A172 (cell line): ENCODE measurements around the gene ITGA3. TPM values are rescaled to one million over a fixed set of nuclear protein-coding genes. Genes with fewer than 3 reads are reported as not detected.

Source experiments
- DNase-seq: peaks from one replicate; pipeline ENCODE4 v3.0.0-alpha.2; 2015; ENCODE audit warnings: low spot score
- total RNA-seq: library from RNA; depleted of rRNA; stranded (reverse); fragments of >200 nt; shearing (Covaris generic); gene quantifications from 2 replicates; pipeline ENCODE4 v1.2.3, GENCODE V29; 2014

ITGA3 gene
- total RNA-seq, 1 experiment from 2014 or later, result 839 TPM

DNA sequence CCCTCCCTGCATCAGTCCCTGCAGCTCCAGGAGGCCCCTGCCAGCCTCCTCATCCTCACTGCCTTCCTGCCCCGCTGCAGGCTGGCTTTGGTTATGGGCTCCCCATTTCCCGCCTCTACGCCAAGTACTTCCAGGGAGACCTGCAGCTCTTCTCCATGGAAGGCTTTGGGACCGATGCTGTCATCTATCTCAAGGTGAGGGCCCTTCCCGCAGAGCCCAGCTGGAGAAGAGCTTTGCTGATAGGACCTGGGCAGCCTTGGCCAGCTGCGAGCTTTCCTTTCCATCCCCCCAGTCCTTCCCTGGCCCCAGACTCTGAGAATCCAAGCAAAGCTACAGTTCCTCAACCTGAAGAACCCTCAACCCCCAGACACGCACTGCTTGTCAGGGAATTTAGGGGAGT, 53.3 kb downstream of the ITGA3 start:
- DNase-seq, result no peak

DNA sequence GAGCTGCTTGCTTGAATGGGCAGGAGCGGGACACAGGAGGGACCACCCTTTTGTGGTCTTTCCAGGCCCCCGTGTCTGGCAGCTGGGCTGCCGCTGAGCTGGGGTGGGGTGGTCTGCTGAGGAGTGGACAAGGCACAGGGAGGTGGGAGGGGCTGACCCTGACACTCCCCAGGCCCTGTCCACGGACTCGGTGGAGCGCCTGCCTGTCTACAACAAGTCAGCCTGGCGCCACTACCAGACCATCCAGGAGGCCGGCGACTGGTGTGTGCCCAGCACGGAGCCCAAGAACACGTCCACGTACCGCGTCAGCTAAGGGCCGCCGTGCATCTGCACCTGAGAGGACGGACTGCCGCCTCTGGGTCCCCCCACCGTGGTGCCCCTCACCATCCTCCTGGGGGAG, 53.9 kb downstream of the ITGA3 start:
- no peak for DNase-seq

DNA sequence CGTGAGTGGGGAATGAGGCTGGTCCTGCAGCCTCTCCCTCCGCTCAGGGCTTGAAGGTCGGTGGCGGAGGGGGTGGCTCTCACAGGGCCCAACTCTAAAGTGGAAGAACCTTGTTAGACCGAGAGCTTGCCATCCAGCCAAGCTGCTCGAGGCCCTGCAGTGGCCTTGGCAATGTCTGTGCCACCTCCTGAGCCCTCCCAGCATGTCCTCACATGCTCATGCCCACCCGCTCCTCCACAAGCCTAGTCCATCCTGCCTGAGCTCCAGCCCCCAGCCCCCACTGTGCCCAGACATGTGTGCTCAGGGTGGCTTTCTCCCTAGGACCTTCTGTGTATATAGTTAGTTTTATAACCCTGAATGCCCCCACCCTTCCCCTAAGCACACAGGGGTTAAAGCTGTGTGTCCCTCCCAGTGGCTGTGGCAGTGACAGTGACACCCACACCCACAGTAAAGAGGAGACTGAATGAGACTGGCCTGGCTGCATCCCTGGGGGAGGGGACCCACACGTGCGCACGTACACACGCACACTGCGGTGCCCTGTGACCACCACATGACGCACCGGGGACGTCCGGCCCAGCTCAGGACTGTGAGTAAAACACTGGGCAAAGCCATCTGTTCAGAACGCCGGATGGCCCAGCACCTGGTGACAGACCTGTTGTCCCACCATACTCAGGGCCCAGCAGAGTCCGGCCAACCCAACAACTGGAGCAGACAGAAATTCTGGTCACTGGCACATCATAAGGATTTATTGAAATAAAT, 54.9 kb downstream of the ITGA3 start:
- no peak for DNase-seq

DNA sequence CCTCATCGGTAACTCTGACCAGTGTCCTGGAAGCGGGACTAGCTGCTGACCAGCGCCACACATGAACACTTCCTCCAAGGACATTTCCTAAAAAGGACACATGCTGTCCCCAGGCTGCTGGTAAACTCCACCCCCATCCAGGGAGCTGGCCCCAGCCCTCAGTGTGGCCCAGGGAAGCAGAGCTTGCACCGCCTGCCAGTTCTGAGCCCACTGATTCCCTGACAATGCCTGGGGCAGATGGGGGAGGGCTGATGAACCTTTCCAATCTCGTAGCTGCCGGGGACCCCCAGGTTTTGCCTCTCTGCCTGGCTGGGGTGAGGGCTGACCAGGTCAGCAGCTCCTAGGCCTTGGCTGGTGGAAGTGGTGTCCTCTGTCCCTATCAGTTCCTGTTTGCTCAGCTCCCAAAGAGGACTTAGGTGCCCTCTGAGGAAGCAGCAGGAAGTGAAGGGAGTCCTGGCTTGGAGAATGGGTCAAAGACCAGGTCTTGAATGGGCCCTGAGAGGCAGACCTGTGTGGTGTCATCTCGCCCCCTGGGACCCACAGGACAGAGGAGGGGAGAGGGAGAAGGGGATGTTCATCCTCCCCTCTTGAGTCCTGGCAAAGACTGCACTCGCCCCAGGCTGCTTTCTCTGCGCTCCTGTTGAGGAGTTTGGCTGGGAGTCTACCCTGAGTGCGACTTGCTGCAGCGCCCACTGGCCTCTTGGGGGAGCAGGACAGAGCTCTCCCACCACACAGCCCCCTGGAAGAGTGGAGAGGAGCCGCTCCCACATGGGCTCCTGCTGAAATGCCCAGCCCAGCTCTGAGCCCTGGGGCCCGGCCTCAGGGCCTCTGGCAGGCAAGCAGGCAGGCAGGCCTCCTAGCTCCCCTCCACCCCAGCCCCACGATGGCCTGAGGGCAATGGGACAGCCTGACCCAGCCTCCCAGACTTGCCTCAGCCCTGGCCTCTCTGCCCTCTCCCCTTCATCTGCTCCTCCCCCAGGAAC, 56.1 kb downstream of the ITGA3 start:
- DNase-seq, result no peak

DNA sequence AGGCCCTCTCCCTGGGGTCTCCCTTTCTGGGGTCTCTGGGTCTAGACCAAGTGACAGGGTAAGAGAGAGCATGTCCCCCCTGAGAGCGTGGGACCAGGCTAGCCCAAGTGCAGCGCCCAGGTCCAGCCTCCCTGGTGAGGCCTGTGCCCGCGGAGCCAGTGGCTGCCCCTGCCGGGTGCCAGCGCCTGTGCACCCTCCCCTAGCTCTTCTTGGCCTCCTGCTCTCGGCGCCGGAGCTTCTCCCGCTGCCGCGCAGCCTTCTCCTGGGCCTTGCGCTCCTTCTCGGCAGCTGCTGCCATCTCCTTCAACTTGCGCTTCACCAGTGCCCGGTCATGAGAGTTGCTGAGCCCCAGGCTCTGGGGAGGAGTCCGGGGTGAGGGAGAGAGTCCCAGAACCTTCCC, 56.8 kb downstream of the ITGA3 start:
- no peak for DNase-seq

DNA sequence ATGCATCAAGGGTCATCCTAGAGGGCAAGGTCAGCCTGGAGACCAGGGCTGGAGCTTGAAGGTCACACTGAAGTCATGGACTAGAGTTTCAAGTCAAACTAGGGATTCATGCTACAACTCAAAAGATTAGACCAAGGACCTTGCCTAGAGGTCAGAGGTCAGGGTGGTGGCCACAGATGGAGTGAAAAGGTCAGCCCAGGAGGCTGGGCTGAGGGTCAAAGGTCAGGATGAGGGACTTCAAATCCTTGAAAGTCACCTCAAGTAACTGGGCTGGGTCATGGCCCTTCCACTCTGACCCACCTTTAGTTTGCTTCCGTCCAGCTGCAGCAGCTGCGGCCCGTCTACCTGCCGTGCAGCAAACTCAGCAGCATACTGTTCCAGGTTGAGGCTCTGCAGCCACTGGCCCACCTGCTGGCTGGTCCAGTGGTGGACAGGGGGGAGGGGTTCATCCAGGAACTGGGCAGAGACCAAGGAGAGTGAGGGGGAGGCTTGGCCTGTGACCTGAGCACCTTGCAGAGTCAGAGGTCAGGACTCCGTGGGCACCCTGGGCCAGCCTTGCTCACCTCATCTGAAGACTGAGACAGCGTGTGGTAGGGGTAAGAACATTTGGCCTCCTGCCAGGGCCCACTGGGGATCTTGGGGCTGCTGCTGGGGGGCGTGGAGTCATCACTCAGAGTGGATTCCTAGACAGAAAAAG, 57.9 kb downstream of the ITGA3 start:
- no peak for DNase-seq

DNA sequence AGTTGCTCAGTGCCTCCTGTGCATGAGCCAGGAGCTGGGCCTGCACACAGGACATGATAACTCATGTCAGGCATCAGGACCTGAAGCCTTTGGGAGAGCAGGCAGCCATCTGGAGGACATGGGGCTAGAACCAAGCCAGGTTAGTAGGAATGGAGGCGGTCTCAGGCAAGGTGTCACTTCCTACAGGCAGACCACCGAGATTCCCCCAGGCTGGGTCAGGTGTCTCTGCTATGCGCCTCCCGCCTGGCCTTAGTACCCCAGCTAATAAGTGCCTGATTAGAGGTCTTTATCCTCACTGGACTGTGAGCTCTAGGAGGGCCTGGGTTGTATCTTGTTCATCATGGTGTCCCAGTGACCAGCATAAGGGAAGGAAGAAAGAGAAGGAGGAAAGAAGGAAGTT, 58.5 kb downstream of the ITGA3 start:
- DNase-seq, result no peak

DNA sequence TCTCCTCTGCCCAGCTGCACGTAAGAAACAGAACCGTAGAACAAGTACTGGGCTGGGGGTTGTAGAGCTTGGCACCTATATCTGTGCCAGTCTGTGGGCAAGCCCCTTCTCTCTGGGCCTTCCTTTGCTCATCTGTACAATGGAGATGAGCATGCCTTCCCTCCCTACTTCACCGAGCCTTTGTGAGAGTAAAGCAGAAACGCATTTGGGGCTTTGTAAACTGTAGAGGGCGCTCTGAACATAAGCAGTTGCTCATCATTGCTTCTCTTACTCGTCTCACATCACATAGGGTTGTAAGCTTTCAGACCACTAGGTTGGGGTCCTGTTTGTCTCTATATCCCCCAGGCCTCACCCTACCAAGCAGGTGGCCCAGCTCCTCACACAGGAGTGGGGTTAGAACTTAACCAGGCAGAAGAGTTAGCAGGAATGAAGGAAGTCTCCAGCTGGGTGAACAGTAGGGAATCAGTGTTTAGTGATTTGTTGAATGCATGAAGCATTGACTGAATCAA, 59.0 kb downstream of the ITGA3 start:
- peak; percentile 64 for DNase-seq

DNA sequence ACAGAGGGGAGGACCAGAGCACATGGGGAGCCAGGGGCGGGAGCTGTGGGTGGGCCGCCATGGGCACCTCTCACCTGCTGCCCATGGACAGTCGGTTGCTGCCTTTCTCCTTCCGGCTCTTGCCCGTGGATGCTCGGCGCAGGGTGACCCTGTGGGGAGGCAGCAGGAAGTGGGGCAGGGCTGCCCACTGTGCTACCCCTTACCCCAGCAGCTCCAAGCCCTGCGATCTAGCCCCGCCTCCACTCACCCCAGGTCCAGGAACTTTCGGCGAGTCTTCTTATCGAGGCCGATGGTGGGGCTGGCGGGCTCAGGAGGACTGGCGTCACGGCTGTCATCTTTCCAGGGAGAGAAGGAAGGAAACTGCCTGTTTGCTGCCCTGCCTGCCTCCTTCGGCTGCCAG, 59.8 kb downstream of the ITGA3 start:
- DNase-seq, result no peak

DNA sequence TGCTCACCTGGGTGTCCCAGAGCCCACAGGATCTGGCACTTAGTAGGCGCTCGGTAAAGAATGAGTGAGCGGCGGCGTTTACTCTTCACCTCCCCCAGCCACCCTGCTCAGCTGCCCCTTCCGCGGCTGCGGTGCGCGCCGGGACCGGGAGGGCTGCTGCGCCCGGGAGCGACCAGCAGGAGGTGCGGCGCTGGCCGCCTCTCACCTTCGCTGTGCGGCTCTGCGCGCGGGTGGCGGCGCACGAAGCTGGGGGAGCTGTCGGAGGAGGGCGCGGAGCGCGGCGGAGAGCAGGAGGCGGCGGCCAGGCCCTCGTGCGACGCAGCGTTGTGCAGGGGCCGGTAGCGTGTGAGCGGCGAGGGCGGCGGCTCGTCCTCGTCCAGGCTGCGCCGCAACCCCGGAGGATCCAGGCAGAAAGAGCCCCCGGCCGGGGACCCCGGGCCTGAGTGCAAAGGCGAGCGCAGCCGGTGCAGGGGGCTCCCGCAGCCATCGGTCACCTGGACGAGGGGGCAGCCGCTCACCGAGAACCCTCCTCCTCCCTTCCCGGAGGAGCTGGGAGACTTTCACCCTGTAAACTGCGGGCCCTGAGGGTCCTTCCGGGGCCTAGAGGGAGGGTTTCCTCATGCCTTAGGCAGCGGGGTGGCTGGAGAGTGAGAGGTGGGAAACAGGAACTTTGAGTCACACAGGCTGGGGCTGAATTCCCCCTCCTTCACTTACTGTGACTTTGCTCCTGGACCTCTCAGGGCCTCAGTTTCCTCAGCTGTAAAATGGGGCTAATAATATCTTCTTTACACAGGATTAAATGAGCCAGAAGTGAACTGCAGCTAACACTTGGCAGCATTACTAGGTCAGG, 61.5 kb downstream of the ITGA3 start:
- DNase-seq, result no peak

DNA sequence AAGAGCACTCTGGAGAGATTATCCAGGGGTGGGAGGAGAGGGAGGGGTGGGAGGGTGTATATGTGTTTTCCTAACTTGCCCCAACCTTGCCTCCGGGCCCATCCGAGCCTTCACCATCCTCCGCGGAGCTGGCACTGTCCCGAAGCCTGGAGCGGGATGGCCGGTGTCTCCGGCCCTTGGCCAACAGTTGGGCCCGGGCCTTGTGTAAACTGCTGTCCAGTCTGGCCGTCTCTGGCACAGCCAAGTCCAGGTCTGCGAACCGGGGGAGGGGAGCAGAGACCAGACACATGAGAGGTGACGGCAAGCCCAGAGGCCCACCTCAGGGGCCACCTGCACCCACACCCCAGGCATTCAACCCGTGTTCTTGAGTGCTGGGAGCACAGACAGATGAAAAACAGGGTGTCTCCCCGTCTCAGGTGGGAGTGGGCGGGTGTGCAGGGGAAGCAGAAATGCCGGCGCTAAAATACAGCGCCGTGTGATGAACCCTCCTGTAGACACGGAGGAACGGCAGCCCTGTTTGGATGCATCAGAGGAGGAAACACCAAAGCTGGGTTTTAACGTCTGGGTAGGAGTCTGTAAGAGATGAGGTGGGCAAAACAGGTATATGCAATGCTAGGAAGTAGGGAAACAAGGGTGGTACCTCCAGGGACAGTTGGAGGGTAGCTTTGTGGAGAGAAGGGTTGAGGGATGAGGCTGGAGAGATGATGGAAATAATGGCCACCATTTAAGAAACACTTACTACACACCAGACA, 62.3 kb downstream of the ITGA3 start:
- DNase-seq, result no peak

DNA sequence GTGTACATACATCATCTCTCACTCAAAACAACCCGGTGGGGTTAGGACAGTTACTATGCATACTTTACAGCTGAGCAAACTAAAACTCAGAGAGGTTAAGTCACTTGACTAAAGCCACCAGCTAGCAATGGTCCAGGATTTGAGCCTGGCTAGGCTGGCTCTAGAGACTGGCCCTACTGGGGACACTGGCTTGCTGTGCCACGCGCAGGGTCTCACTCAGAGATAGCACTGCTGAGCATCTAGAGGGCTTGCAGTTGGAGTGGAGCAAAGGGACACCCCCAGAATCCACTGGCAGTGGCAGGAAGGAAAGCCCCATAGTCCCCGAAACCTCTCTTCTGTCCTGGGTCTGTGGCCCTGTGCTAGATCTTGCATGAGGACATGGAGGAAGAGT, 62.9 kb downstream of the ITGA3 start:
- no peak for DNase-seq

DNA sequence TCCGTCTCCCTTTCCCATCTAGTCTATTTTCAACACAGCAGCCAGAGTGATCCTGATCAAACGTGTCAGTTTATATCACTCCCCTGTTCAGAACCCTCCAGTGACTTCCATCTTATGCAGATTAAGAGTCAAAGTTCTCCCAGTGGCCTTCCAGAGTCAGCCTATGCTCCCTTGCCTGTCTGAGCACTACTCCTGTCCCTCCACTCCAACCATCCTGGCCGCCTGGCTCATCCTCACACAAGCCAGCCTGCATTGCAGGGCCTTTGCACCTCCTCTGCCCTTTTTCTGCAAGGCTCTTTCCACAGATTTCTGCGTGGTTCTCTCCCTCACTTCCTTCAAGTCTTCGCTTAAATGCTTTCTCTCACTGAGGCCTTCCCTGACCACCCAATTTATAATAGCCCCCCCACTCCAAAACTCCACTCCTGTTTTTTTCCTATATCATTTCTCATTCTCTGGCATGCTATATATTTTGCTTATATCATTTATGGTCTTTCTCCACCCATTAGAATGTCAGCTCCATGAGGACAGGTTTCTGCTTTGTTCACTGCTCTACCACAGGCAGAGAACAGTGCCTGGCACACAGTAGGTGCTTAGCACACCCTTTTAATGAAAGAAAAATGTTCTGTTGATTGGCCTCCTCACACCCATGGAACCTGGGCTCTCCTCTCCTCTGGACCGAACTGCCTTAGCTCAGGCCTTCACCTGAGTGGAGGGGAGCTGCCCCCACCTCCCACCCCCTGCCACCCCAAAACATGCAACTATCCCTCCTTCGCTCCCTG, 64.8 kb downstream of the ITGA3 start:
- no peak for DNase-seq

DNA sequence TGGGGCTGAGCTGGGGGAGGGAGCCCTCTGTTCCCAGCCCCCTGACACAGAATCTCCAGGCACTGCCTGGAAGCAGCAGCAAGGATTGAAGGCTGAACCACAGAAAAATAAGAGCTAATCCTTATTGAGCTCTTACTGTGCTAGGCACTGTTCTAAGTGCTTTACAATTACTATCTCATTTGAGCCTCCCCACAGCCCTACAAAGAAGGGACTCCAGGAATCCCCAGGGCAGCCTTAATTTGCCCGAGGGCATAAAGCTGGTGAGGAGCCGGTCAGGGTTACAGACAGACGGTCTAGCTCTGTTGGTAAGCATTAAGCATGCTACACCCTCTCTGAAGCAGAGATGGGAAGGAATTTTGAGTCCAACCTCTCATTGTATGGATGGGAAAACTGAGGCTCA, 67.0 kb downstream of the ITGA3 start:
- DNase-seq, result no peak

DNA sequence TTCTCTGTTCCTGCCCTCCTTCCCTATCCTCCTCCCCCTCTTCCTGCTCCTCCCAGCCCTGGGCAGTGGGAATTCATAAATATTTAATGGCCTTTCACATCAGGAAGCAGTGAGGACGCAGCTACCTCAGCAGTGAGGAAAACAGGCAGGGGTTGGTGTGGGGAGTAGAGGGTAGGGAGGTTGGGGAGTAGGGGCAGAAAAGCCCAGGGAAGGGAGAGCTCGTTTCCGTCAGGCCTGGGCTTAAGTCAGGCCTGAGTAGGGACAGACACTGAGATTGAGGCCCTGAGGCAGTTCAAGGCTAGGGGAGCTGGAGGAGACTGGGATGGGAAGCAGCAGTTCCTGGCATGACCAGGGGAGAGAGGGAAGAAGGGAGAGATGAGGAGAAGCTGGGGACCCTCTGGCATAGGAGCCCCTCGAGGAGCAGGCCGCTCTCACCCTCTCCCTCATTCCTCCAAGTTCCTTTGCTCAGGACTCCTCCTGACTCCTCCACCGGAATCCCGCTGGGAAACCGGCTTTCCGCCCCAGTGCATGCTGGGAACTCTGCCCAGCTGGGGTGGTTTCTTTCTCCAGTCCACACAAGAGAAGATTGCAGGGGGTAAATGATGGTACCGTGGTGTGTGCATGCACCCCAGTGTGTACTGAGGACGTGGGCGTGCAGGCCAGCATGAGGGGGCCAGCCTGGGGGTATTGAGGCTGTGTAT, 67.9 kb downstream of the ITGA3 start:
- no peak for DNase-seq

DNA sequence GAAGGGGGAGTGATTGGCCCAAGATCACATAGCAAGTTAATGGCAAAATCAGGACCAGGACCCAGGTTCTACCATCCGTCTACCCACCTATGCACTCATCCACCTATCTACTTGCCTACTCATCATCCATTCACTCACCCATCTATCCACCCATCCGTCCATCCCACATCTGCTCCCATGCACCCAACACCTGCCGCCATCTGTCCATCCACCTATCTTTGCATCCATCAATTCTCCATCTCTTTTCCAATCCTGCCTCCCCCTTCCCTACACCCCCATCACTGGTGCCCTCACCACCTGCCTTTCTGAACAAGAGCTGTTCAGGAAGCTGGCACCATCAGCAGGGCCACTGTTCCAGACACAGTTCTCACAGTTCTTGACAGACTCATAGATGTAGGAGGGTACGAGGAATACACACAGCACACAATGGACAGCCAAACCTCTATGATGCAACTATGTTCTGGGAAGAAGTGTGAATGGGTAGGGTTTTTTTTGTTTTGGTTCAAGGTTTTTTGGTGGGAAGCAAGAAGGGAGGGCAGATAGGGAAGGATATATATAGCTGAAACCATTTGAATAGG, 69.6 kb downstream of the ITGA3 start:
- DNase-seq, result no peak

DNA sequence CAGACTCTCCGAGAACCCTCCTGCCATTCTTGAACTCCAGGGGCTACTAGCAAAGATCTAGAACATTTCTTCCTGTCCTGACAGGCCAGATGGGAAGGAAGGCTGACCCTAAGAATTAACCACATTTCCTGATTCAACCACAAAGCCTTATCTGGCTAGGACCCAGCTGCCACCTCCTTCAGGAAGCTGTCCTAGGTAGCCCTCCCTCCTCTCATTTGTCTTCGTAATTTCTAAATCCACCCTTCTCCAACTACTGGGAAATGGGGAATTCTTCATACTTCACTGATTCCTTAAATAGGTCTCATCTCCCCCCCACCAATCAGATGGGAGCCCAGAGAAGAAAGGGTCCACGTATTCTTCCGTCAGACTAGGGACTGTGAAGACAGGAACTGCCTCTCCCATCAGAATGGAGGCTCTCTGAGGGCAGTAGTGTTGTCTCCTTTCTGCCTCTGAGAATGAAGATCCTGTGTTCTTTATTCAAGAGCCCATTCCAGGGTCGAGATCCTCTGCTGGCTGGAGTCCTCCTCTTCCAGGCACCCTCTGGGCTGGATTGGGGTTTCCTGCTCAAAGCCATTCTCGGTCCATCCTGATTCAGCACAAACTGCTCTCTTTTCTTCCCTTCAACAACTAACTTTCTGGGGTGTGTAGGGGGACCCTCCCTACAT, 71.9 kb downstream of the ITGA3 start:
- DNase-seq, result peak; percentile 88
